Nephron (organoid): ENCODE data around the gene FBXL2.

Experiments used
- H3K27ac Mint-ChIP-seq, 3 experiments: 2 replicates each; pipeline ENCODE4 v1.8.0; 2020; ENCODE audit warnings: mixed read lengths in 3 of 3, mild to moderate bottlenecking in 2 of 3, moderate library complexity in 1 of 3
- H3K27me3 Mint-ChIP-seq: 2 replicates; pipeline ENCODE4 v1.8.0; 2021; ENCODE audit warnings: low read depth, mild to moderate bottlenecking, moderate library complexity, mixed read lengths
- H3K36me3 Mint-ChIP-seq: 2 replicates; pipeline ENCODE4 v1.8.0; 2020; ENCODE audit warnings: low read depth, mixed read lengths
- H3K4me1 Mint-ChIP-seq: 2 replicates; pipeline ENCODE4 v1.8.0; 2020; ENCODE audit warnings: mixed read lengths
- H3K4me3 Mint-ChIP-seq, 3 experiments: 2 replicates each; pipeline ENCODE4 v1.8.0; 2020; ENCODE audit warnings: mild to moderate bottlenecking in 3 of 3, mixed read lengths in 3 of 3, moderate library complexity in 2 of 3
- H3K9me3 Mint-ChIP-seq: 2 replicates; pipeline ENCODE4 v1.8.0; 2020; ENCODE audit warnings: mixed read lengths
- TF ChIP-seq, protein P1 (sequence below), 3 experiments: fragments of 200-600 bp; sonication (generic); IDR thresholded peaks; one replicate each; pipeline ENCODE4 v1.5.0; 2021; ENCODE audit warnings: antibody characterized with exemption in 3 of 3; ENCODE audit not compliant: unreplicated experiment in 3 of 3

Gene FBXL2

DNA sequence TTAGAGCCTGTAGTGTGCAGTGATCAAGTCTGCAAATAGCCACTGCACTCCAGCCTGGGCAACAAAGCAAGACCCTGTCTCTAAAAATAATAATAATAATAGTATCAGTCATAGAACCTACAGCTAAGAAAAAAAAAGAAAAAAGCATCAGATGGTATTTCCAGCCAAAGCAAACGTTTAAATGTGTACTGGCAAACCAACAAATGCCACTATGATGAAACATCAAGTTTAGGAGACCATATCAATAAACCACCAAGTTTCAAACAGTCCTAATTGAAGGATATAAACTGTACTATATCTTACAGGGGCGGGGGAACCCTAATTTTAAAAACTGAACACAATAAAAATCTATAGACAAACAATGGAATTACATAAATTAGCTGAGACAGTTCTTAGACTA, 156.6 kb downstream of the FBXL2 start:
- no peak overlapping the region for H3K4me3 Mint-ChIP-seq

More for the DNA sequence above, 156.6 kb downstream of the FBXL2 start:
- H3K4me1 Mint-ChIP-seq: peaks cover 72% of the 10 kb centered on the region
- H3K36me3 Mint-ChIP-seq: no peaks in the 10 kb centered on the region
- H3K27me3 Mint-ChIP-seq: no peaks in the 10 kb centered on the region
- H3K27ac Mint-ChIP-seq: no peak overlapping the region
- H3K9me3 Mint-ChIP-seq: no peaks in the 10 kb centered on the region
- TF ChIP-seq, protein P1, sequence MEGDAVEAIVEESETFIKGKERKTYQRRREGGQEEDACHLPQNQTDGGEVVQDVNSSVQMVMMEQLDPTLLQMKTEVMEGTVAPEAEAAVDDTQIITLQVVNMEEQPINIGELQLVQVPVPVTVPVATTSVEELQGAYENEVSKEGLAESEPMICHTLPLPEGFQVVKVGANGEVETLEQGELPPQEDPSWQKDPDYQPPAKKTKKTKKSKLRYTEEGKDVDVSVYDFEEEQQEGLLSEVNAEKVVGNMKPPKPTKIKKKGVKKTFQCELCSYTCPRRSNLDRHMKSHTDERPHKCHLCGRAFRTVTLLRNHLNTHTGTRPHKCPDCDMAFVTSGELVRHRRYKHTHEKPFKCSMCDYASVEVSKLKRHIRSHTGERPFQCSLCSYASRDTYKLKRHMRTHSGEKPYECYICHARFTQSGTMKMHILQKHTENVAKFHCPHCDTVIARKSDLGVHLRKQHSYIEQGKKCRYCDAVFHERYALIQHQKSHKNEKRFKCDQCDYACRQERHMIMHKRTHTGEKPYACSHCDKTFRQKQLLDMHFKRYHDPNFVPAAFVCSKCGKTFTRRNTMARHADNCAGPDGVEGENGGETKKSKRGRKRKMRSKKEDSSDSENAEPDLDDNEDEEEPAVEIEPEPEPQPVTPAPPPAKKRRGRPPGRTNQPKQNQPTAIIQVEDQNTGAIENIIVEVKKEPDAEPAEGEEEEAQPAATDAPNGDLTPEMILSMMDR (IDR thresholded peaks at IDR 0.05; ENCODE audit: unreplicated experiment in 3 of 3): no peak
